ENCODE data around the gene CFAP20DC. TPM values are rescaled to one million over a fixed set of nuclear protein-coding genes. Genes with fewer than 3 reads are reported as not detected.
"Not testable (repeated sequence)": the region's sequence is repeated elsewhere in the genome, so short reads cannot be mapped to it uniquely, and the experiment has no call there.

Gene CFAP20DC
- polyA plus RNA-seq, 2 of the 4 experiments (the other 2 are of a cell fraction): 2.5 to 6.0 TPM

DNA sequence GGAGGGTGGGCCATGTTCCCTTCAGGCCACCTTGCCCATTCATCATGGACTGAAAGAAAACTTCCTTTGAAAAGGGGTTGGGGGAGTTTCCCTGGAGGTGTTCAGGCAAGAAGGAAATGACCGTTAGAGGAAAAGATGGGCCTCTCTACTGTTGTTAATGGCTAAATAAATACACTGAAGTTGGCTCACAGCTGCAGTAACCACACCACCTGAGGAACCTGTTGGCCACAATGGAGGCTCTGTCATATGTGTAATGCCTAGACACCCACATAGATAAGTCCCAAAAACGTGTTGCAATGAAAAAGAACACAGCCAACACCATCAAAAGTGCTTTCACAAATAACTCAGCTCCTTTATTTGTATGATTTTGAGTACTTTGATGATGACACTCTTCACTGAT lies 345.1 kb downstream of the CFAP20DC start (continued):
- TF ChIP-seq, protein P1, sequence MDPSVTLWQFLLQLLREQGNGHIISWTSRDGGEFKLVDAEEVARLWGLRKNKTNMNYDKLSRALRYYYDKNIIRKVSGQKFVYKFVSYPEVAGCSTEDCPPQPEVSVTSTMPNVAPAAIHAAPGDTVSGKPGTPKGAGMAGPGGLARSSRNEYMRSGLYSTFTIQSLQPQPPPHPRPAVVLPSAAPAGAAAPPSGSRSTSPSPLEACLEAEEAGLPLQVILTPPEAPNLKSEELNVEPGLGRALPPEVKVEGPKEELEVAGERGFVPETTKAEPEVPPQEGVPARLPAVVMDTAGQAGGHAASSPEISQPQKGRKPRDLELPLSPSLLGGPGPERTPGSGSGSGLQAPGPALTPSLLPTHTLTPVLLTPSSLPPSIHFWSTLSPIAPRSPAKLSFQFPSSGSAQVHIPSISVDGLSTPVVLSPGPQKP (IDR thresholded peaks at IDR 0.05; ENCODE audit: low read depth, low read length): no peak
- no peak for TF ChIP-seq RCOR1 (IDR thresholded peaks at IDR 0.05; ENCODE audit: low read depth, low read length)
- no peak for TF ChIP-seq HEYL (CRISPR knock-in tag; IDR thresholded peaks at IDR 0.05)

DNA sequence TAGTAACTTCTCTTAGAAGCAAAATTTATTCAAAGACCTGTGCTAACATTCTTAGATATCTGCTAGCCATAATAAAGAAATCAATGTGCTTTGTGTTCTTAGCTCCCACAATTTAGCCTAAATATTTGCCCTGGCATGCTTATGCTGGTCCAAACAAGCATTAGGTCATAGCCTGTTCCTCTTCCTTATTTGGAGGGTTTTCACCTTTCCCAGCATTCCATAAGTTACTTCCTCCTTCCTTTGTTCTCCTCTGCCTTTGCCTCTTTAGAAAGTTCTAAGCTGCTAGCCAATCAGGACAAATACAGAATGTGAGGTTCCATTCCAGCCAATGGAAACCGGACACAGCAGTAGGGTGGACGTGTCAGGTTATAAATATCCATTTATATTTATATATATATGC lies 345.5 kb downstream of the CFAP20DC start:
- POLR2A ChIA-PET; CTCF ChIA-PET; H3K4me3 ChIP-seq; H3K4me1 ChIP-seq; ATAC-seq; H3K4me2 ChIP-seq; DNase-seq (ENCODE audit: low read depth in 1 of 2, low spot score in 1 of 2); H3K9me3 ChIP-seq; FAIRE-seq; H3K27ac ChIP-seq: not testable (repeated sequence)
- 28% methylated on average over 2 of the region's 2 CpGs for WGBS (ENCODE audit: missing lambda C conversion rate)

DNA sequence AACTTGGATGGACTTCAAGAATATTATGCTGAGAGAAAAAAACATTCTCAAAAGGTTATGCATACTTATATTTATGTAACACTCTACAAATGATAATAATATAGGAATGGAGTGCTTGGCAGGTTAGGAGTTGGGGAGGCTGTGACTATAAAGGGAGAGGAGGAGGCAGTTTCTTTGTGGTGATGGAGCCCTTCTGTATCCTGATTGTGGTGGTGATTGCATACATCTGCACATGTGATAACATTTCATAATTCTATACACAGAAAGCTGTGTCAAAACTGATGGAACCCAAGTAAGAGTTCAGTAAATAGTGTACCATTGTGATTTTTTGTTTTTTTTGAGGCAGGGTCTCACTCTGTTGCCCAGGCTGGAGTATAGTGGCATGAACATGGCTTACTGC lies 351.6 kb downstream of the CFAP20DC start:
- TF ChIP-seq EP300 (IDR thresholded peaks at IDR 0.05): no peak
- TF ChIP-seq KDM5A (IDR thresholded peaks at IDR 0.05): no peak
- TF ChIP-seq, protein P2, sequence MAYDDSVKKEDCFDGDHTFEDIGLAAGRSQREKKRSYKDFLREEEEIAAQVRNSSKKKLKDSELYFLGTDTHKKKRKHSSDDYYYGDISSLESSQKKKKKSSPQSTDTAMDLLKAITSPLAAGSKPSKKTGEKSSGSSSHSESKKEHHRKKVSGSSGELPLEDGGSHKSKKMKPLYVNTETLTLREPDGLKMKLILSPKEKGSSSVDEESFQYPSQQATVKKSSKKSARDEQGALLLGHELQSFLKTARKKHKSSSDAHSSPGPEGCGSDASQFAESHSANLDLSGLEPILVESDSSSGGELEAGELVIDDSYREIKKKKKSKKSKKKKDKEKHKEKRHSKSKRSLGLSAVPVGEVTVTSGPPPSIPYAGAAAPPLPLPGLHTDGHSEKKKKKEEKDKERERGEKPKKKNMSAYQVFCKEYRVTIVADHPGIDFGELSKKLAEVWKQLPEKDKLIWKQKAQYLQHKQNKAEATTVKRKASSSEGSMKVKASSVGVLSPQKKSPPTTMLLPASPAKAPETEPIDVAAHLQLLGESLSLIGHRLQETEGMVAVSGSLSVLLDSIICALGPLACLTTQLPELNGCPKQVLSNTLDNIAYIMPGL (CRISPR knock-in tag; IDR thresholded peaks at IDR 0.05; ENCODE audit: borderline replicate concordance): no peak
- TF ChIP-seq NPAS2 (CRISPR knock-in tag; IDR thresholded peaks at IDR 0.05; ENCODE audit: borderline replicate concordance): no peak
- no peak for TF ChIP-seq KDM1A (IDR thresholded peaks at IDR 0.05; ENCODE audit: low read depth)
- TF ChIP-seq, protein P3, sequence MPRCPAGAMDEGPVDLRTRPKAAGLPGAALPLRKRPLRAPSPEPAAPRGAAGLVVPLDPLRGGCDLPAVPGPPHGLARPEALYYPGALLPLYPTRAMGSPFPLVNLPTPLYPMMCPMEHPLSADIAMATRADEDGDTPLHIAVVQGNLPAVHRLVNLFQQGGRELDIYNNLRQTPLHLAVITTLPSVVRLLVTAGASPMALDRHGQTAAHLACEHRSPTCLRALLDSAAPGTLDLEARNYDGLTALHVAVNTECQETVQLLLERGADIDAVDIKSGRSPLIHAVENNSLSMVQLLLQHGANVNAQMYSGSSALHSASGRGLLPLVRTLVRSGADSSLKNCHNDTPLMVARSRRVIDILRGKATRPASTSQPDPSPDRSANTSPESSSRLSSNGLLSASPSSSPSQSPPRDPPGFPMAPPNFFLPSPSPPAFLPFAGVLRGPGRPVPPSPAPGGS (IDR thresholded peaks at IDR 0.05): no peak
- no peak for TF ChIP-seq ZSCAN20 (CRISPR knock-in tag; IDR thresholded peaks at IDR 0.05)
- no peak for TF ChIP-seq CHD4 (IDR thresholded peaks at IDR 0.05; ENCODE audit: borderline replicate concordance)
- TF ChIP-seq RAD21 (conservative IDR thresholded peaks at IDR 0.05 in 1 of 2, IDR thresholded peaks at IDR 0.05 in 1 of 2): no peak
- no peak for TF ChIP-seq ESRRA (IDR thresholded peaks at IDR 0.05; ENCODE audit: borderline replicate concordance, low read length)
- no peak for TF ChIP-seq RFX5 (IDR thresholded peaks at IDR 0.05)
- TF ChIP-seq EHMT2 (IDR thresholded peaks at IDR 0.05; ENCODE audit: low read depth): no peak
- no peak for TF ChIP-seq FOSB (CRISPR knock-in tag; IDR thresholded peaks at IDR 0.05)
- TF ChIP-seq HDAC2 (IDR thresholded peaks at IDR 0.05): no peak
- no peaks in the 10 kb centered on the region for H3K9me3 ChIP-seq
- H3K4me1 ChIP-seq: no peaks in the 10 kb centered on the region
- FAIRE-seq (no peak), ATAC-seq (no peak), DNase-seq (ENCODE audit: low read depth in 1 of 2, low spot score in 1 of 2) (no peak)
- POLR2A ChIA-PET: no interaction called here
- no peak overlapping the region for H3K4me3 ChIP-seq
- CTCF ChIA-PET: no interaction called here
- H3K27ac ChIP-seq: no peak overlapping the region
- H3K4me2 ChIP-seq: no peak overlapping the region

DNA sequence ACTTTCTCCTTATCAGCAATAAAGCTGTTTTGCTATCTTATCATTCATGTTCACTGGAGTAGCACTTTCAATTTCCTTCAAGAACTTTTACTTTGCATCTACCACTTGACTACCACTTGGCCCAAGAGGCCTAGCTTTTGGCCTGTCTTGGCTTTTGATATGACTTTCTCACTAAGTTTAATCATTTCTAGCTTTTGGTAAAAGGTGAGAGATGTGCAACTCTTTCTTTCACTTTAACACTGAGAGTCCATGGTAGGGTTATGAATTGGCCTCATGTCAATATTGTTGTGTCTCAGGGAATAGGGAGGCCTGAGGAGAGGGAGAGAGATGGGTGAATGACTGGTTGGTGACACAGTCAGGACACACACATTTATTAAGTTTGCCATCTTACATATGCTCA lies 352.3 kb downstream of the CFAP20DC start:
- Histone ChIP-seq H3K4me1 (no peaks in the 10 kb centered on the region), H3K4me2 (no peak overlapping the region), H3K27ac (no peak overlapping the region), H3K9me3 (no peaks in the 10 kb centered on the region), H3K4me3 (no peak overlapping the region)
- ChIA-PET CTCF (no interaction called here), POLR2A (no interaction called here)
- TF ChIP-seq HEYL (CRISPR knock-in tag; IDR thresholded peaks at IDR 0.05) (no peak), CBX2 (IDR thresholded peaks at IDR 0.05; ENCODE audit: borderline replicate concordance, low read depth) (no peak), ZSCAN20 (CRISPR knock-in tag; IDR thresholded peaks at IDR 0.05) (no peak)
- no peak for ATAC-seq
- DNase-seq (ENCODE audit: low read depth in 1 of 2, low spot score in 1 of 2): no peak
- no peak for FAIRE-seq

DNA sequence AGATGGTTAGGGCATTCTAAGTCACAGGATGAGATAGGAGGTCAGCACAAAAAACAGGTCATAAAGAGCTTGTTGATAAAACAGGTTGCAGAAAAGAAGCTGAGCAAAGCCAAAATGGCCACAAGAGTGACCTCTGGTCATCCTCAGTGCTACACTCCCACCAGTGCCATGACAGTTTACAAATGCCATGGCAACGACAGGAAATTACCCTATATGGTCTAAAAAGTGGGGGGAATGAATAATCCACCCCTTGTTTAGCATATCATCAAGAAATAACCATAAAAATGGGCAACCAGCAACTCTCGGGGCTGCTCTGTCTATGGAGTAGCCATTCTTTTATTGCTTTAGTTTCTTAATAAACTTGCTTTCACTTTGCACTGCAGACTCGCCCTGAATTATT lies 353.0 kb downstream of the CFAP20DC start:
- H3K4me1 ChIP-seq; POLR2A ChIA-PET; ATAC-seq; H3K4me3 ChIP-seq; H3K4me2 ChIP-seq; CTCF ChIA-PET; FAIRE-seq; H3K9me3 ChIP-seq; DNase-seq (ENCODE audit: low read depth in 1 of 2, low spot score in 1 of 2); H3K27ac ChIP-seq: not testable (repeated sequence)
- 10% methylated on average over 3 of the region's 3 CpGs for WGBS (ENCODE audit: missing lambda C conversion rate)

Data from A549 (cell line).